Stimulated activated CD4-positive, alpha-beta T cell treated with anti-CD3 and anti-CD28 coated beads, Interleukin-2, amount 100 ng/mL, for 24 hours (primary cell): Measurements from ENCODE around the gene PC.
"Not testable (repeated sequence)": the region's sequence is repeated elsewhere in the genome, so short reads cannot be mapped to it uniquely, and the experiment has no call there.

Experiments
- DNase-seq, 2 donors: peaks; one replicate each; pipeline ENCODE4 v3.0.0-alpha.2; 2020

PC gene

GRCh38 chr11:66978229-66978628 lies 20.0 kb upstream of the PC start:
- no peak for DNase-seq

GRCh38 chr11:66976925-66977324 lies 18.7 kb upstream of the PC start:
- DNase-seq: no peak

GRCh38 chr11:66976028-66976467 lies 17.9 kb upstream of the PC start:
- peak; percentile 30 to 47 for DNase-seq

GRCh38 chr11:66975405-66976027 lies 17.3 kb upstream of the PC start:
- DNase-seq: no peak

DNA sequence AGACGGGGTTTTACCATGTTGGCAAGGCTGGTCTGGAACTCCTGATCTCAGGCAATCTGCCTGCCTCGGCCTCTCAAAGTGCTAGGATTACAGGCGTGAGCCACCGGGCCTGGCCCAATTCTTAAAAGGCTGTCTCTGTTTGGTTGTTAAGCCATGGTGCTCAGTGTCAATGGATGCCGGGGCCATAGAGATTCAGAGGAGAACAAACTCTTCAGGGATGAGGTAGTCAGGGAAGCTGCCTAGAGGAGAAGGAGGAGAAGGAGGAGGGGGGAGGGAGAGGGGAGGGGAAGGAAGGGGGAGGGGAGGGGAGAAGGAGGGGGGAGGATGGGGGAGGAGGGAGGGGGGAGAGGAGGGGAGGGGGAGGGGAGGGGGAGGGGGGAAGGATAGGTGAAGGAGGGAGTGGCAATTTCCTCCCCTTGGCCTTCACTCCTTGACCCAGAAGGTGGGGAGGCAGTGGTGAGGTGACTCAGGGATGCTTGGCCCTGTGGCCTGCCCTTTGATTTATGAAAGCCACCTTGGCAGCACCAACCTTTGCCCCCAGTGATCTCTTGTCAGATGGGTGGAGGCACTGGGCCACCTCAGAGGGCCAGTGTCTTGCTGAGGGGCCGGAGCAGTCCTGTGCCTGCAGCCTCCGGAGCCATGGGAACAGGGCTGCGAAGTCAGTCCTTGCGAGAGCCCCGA lies 16.7 kb upstream of the PC start, which contains the start of gene C11orf86:
Gene C11orf86, plus strand, starts transcription at position 581 of the 681 bp plus-strand sequence. Its CDS starts 59 bp downstream, at position 640.
- no peak for DNase-seq

DNA sequence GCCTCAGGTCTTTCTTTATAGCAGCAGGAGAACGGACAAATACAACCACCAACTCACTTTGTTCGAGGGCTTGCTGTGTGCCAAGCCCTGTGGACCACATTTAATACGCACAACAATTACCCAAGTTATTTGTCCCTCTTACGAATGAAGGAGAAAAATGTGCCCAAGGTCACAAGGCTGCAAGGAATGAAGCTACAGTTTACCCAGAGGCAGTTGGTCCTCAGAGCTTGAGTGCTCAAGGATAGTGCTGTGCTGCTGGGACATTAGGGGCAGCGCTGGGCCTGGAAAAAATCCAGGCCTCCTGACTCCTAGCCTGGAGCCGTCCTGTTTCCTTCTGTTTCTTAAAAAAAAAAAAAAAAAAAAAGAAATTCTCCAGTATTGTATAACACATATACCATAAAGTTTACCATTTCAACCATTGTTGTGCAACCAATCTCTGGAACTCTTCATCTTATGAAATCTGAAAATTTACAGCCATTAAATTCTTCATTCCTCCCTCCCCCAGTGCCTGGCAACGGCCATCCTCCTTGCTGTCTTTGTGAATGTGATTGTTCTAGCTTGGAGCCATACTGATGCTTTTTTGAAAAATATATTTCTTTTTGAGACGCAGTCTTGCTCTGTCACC lies 15.9 kb upstream of the PC start:
- no peak for DNase-seq

DNA sequence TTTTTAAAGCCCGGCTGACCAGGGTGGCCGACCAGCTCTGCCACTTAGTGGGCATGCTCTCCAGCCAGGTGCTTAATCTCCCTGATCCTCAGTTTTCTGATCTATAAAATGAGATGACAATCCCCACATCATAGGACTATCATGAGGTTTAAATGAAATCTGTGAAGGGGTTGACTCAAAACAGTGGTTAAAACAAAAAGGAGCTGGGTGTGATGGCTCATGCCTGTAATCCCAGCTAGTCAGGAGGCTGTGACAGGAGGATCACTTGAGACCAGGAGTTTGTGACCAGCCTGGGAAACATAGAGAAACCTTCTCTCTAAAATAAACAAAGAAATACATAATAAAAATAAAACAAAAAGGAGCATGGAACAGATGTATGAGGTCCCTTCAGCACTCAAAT lies 13.3 kb upstream of the PC start:
- DNase-seq: no peak

DNA sequence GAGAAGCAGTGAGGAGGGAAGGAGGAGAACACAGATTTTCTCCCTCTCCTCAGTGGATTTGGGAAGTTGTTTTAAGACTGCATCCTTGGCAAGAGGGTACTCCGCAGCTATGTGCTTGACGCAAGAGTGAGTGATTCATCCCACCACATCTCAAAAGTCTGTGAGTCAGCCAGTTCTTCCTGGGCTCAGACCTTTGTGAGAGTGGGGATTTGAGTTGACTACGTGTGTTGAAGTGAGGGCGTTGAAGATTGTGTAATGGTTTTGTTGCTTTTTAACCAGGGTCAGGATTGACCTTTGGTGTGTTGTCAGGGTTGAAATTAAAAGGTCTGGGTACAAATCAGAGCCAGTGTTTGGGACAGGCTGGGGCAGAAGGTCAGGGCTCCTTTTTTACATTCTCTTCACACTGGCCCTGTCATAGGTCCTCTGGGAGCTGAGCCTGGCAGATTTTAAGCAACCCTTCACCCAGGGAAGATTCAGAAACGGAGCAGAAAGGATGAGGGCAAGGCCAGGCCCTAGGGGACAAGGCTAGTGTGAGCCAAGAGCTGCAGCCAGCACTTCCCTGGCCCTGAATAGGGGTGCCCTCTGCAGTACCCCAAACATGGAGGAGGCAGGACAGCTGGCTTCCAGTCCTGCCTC lies 12.7 kb upstream of the PC start:
- DNase-seq: peak in 1 of 2 donors; percentile 13

GRCh38 chr11:66970371-66970806 lies 12.2 kb upstream of the PC start:
- no peak for DNase-seq

DNA sequence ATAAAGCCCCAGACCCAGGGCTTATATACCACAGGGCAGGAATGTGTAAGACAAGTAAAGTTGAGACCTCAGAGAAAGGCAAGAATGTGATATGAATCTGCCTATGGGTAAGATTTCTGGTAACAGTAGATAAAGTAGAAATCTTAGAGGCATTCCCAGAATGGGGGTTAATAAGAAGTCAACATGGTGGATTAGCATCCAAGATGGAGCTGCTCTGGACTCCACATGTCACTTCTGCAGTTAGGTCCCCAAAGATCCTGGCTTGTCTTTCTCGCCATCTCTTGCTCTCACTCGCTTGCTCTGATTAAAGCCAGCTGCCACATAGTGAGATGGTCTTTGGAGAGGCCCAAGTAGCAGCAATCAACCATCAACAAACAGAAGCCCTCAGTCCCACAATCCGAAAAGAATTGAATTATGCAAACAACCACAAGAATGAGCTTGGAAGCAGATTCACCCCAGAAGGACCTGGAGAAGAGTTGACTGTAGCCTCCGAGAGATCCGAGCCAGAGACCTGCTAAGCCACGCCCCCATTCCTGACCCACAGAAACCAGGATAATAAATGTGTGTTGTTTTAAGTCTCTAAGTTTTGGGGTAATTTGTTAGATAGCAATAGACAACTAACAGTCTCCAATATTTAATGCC lies 11.5 kb upstream of the PC start:
- DNase-seq: no peak

DNA sequence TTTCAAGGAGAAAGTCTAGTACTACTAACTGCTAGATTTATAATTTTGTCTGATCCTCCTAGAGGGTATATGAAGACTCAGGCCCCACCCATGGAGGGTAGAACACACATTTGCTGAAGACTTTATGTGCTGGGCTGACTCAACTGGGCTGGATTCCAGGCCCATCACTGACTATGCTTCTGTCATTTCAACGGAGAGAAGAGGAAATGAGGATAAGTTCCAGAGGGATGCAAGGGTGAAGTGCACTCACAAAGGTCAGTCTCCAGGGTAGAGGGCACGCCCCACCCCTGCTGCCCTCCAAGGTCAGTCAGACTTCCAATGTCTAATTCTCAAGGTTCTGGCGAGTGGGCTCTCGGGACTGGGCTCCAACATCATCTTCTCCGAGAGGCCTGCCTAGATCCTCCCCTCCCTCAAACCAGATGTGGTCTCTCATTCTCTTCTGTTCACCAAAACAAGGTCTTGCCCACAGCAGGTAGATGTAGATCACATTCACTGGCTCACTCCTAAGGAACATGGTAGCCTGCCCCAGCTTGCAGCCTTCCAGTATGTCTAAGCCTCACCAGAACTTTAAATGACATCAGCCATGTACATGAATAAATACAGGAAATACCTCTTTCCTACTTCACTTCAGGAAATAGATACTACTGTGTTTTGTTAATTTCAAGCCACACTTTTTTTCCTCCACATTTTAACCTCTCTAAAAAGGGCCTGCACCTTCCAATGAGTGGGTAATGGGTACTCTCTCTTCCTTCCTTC lies 9.7 kb upstream of the PC start:
- no peak for DNase-seq

- no peak for DNase-seq
These were observed 8.2 kb upstream of the PC start for GRCh38 chr11:66966351-66966750.

DNA sequence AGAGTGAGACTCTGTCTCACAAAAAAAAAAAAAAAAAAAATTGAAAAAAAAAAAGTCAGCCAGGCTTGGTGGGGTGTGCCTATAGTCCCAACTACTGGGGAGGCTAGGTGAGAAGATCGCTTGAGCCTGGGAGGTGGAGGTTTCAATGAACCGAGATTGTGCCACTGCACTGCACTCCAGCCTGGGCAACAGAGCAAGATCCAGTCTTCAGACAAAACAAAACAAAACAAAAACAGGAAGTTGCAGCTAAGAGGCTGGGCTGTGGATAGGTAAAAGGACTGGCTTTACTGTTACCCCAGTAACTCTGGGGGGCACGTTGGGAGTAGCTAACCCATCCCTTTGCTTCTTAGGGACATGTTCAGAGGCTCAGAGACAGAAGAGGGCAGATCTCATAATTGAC lies 6.3 kb upstream of the PC start:
- no peak for DNase-seq

DNA sequence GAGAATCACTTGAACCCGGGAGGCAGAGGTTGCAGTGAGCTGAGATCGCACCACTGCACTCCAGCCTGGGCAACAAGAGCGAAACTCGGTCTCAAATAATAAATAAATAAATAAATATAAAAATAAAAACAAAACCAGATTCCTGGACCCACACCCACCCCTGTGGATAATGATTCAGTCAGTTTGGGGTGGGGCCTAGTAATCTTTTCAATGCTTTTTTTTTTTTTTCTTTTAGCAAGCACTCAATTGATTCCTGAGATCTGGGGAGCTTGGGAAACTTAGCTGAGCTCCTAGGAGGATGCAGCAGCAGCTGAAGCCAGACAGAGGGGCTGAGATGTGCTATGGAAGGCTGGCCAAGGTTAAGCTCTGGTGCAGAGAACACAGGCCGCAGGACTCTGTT lies 4.6 kb upstream of the PC start:
- DNase-seq: no peak

DNA sequence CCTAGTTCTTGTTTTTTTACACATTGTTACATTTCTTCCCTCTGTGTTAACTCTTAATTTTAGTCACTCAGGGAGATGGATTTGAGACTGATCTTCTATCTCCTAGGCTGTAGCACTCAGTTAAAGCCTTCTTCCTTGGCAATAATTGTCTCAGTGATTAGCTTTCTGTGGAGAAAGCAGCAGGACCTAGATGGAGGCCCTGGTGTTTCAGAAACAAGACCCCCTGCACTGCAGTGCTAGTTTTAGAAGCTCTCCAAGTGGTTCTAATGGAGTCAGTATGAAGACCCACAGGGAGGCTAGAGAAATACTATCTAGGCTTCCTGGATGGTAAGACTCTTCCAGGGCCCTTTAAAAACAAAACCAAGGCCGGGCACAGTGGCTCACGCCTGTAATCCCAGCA lies 4.1 kb upstream of the PC start:
- no peak for DNase-seq

DNA sequence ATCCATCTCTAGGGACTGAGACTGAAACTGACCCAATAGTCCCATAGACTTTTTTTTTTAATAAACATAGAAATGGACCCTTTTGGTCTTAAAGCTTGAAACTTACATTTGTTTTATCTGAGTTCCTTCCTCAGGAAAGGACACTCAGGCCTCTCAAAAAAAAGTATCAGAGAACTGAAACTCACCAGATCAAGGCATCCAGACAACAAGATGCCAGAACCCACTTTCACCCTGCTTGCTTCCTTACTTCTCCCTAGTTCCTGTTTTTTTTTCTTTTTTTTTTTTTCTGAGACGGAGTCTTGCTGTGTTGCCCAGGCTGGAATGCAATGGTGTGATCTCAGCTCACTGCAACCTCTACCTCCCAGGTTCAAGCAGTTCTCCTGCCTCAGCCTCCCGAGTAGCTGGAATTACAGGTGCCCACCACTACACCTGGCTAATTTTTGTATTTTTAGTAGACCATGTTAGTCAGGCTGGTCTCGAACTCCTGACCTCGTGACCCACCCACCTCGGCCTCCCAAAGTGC lies 3.6 kb upstream of the PC start:
- not testable (repeated sequence) for DNase-seq

DNA sequence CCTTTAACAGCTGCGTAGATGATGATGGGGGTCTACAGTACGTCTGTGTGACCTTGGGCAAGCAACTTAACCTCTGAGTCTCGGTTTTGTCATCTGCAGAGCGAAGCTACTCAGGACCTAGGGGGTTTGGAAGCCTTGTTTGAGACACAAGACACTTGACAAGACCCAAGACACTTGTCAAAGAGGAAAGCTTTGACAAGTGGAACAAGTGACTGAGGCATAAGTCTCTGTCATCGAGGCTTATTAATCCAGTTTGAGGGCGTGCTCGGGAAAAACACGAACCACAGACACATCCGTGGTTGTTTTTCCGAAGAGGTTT lies 732 bp upstream of the PC start:
- DNase-seq: no peak

DNA sequence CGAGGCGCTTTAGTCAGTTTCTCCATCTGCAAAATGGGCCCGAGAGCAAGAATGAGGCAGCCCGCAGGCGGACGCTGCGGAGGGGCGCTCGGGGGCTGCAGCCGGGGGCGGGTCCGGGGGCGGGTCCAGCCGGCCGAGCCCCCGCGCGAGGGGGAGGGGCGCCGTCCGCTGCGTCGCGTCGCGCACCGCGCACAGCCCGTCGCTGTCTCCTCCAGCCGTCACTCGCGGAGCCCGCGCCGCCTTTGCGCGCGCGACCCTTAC lies 282 bp downstream of the PC start:
- no peak for DNase-seq

DNA sequence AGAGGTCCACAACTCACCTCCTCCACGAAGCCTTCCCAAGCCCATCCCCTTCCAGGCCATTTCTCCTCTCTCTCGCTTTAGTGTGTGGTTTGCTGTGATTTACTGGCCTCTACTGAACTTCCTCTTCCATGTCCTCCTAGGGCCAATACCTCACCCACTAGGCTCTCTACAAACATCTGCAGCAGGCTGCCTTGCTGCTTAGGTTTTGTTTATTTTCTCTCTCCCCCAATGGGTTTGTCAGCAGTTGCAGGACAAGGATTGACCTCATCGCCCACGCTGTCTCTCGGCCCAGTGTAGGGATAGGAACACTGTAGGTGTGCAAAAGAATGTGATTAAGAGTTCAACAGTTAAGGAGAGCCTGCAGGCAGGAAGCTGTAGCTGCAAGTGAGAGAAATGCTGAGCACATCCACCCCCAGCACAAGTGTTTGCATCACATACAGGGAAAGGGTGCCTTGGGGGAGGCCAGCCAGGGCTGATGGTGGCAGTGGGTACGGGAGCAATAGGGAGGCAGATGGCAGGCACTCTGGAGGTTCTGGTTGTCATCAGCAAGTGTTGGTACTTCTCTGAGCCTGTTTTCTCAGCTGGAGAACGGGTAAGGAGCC lies 1.4 kb downstream of the PC start:
- peak in 1 of 2 donors; percentile 20 for DNase-seq

GRCh38 chr11:66953081-66953833 lies 4.9 kb downstream of the PC start:
- no peak for DNase-seq

- DNase-seq: no peak
These were observed 6.3 kb downstream of the PC start for GRCh38 chr11:66951927-66952337.
